OCI-LY3 (cell line): ENCODE results near the gene XRN1.

Source experiments
- H2AFZ ChIP-seq: fragments of 200-600, 300-600 bp; shearing (Covaris generic); 2 replicates; pipeline ENCODE4 v1.6.0; 2014; ENCODE audit warnings: antibody characterized with exemption, low read depth, low read length
- H3K27ac ChIP-seq: fragments of 200-600, 300-600 bp; sonication (generic); 2 replicates; pipeline ENCODE4 v1.5.1; 2014; ENCODE audit warnings: mild to moderate bottlenecking, low read length, moderate library complexity, mixed read lengths
- H3K27me3 ChIP-seq: fragments of 200-600, 300-600 bp; sonication (generic); 2 replicates; pipeline ENCODE4 v1.6.1; 2014; ENCODE audit warnings: low read depth, low read length, mixed read lengths
- H3K36me3 ChIP-seq: fragments of 200-600, 300-600 bp; sonication (generic); replicated peaks from 2 replicates; pipeline ENCODE3; 2014; ENCODE audit warnings: low read depth, low read length, mixed read lengths
- H3K4me1 ChIP-seq: fragments of 300-600, 200-600 bp; sonication (generic); 2 replicates; pipeline ENCODE4 v1.6.1; 2014; ENCODE audit warnings: low read length, mixed read lengths
- H3K4me2 ChIP-seq: fragments of 200-600, 300-600 bp; sonication (generic); 2 replicates; pipeline ENCODE4 v1.6.1; 2014; ENCODE audit warnings: low read length, mixed read lengths
- H3K4me3 ChIP-seq: fragments of 300-600, 200-600 bp; sonication (generic); 2 replicates; pipeline ENCODE4 v1.5.1; 2014; ENCODE audit warnings: antibody characterized with exemption, mild to moderate bottlenecking, low read length, moderate library complexity
- H3K79me2 ChIP-seq: fragments of 300-600, 200-600 bp; shearing (Covaris generic); 2 replicates; pipeline ENCODE4 v1.6.1; 2014; ENCODE audit warnings: mild to moderate bottlenecking, low read length, mixed read lengths
- H3K9ac ChIP-seq: fragments of 300-600, 200-600 bp; shearing (Covaris generic); 2 replicates; pipeline ENCODE4 v1.6.0; 2014; ENCODE audit warnings: mild to moderate bottlenecking, low read length, moderate library complexity
- H3K9me3 ChIP-seq: fragments of 200-600, 300-600 bp; shearing (Covaris generic); 2 replicates; pipeline ENCODE4 v1.6.1; 2014; ENCODE audit warnings: low read length, mixed read lengths; ENCODE audit not compliant: insufficient read depth
- H4K20me1 ChIP-seq: fragments of 200-600, 300-600 bp; sonication (generic); 2 replicates; pipeline ENCODE4 v1.6.1; 2016; ENCODE audit warnings: low read length, mixed read lengths; ENCODE audit not compliant: insufficient read depth
- EZH2phosphoT487 ChIP-seq: fragments of 200-600 bp; shearing (Covaris generic); IDR thresholded peaks from 2 replicates; pipeline ENCODE4 v1.6.1; 2018; ENCODE audit warnings: antibody characterized with exemption, mixed run types, low read depth
- TF ChIP-seq, protein P1 (sequence below): fragments of 200-600, 300-600 bp; sonication (generic); IDR thresholded peaks from 2 replicates; pipeline ENCODE4 v1.5.1; 2014; ENCODE audit warnings: antibody characterized with exemption, low read length, low read depth

Gene XRN1

DNA sequence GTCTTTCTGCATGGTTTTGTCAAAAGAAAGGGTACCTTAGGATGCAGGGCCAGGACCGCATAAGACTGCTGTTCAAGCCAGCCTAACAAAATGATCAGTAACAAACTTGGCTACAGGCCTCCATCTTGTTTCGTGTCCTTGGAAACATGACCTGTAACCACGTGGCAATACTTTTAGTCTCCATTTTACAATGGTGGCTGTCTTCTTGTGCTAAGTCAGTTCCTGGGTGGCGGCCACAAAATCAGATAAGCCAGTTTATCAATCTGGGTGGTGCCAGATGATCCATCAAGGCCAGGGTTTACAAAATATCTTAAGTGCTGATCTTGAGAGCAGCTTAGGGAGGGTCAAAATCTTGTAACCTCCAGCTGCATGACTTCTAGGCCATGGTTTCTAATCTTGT is 165.3 kb downstream of the XRN1 start:
- no peak overlapping the region for H3K4me2 ChIP-seq
- H3K4me1 ChIP-seq = peaks cover 2% of the 10 kb centered on the region; the same call in 1 of the 2 replicates
- H3K27me3 ChIP-seq = no peaks in the 10 kb centered on the region
- H3K4me3 ChIP-seq = no peak overlapping the region
- no peaks in the 10 kb centered on the region for H3K79me2 ChIP-seq
- H3K27ac ChIP-seq = no peak overlapping the region
- peaks cover 2% of the 10 kb centered on the region; the same call in 1 of the 2 replicates for H3K9me3 ChIP-seq
- no peak overlapping the region for H2AFZ ChIP-seq
- H4K20me1 ChIP-seq = no peaks in the 10 kb centered on the region
- peaks cover 4% of the 10 kb centered on the region for H3K36me3 ChIP-seq
- no peak for TF ChIP-seq EZH2phosphoT487
- TF ChIP-seq, protein P1, sequence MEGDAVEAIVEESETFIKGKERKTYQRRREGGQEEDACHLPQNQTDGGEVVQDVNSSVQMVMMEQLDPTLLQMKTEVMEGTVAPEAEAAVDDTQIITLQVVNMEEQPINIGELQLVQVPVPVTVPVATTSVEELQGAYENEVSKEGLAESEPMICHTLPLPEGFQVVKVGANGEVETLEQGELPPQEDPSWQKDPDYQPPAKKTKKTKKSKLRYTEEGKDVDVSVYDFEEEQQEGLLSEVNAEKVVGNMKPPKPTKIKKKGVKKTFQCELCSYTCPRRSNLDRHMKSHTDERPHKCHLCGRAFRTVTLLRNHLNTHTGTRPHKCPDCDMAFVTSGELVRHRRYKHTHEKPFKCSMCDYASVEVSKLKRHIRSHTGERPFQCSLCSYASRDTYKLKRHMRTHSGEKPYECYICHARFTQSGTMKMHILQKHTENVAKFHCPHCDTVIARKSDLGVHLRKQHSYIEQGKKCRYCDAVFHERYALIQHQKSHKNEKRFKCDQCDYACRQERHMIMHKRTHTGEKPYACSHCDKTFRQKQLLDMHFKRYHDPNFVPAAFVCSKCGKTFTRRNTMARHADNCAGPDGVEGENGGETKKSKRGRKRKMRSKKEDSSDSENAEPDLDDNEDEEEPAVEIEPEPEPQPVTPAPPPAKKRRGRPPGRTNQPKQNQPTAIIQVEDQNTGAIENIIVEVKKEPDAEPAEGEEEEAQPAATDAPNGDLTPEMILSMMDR = no peak
- no peak overlapping the region for H3K9ac ChIP-seq

DNA sequence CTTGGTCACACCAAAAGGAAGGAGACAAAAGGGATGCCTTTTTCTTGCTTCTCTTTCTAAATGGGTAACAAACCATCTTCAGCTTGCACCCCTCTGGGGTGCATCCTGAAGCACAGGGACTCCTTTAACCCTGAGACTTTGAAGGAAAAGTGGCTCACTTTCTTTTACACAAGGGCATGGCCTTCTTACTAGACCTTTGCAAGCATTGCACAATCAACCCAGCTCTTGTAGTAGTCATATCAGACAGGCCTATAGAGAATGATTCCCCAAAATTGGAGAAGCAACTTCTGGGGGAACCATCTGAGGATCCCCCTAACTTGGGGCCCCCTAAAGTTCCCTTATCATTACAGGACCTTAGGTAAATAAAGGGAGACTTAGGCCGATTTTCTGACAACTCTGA is 166.4 kb downstream of the XRN1 start:
- Histone ChIP-seq H3K27ac (no peak overlapping the region), H3K79me2 (no peaks in the 10 kb centered on the region), H3K4me1 (peaks cover 2% of the 10 kb centered on the region; the same call in 1 of the 2 replicates), H2AFZ (no peak overlapping the region), H3K27me3 (no peaks in the 10 kb centered on the region), H3K9ac (no peak overlapping the region), H4K20me1 (no peaks in the 10 kb centered on the region), H3K9me3 (no peaks in the 10 kb centered on the region), H3K4me2 (no peak overlapping the region), H3K36me3 (no peaks in the 10 kb centered on the region), H3K4me3 (no peak overlapping the region)
- no peak for TF ChIP-seq EZH2phosphoT487
- TF ChIP-seq, protein P1 = no peak

DNA sequence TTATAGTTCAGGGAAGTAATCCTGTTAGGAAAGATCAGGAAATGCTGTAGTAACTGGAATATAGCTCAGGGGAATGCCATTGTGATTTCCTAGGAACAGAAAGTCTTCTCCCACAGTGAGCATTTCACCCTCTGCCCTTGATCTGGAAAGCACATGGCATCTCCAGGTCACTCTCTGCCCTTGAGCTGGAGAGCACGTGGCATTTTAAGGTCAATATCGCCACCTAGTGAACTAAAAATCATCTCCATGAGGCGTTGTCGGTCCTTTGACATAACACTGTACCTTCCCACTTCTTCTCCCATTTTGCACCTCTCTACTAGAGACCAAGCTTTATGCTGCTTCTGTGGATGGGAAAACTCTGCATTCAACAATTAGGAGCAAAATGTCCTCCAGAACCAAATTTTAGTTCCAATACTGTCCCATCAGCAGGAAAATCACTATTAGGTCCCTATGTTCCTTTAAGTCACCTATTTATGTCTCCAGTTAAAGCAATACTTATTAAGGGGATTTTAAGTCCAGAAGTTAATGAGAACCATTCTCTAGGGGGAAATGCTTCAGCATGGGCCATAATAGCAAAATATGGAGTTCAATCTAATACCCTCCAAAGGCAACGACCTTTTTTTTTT is 167.8 kb downstream of the XRN1 start:
- Histone ChIP-seq H3K4me2 (no peak overlapping the region), H2AFZ (peak overlapping the region; percentile 66), H3K79me2 (no peaks in the 10 kb centered on the region), H3K36me3 (no peaks in the 10 kb centered on the region), H3K9ac (no peak overlapping the region), H3K27ac (no peak overlapping the region), H4K20me1 (no peaks in the 10 kb centered on the region), H3K9me3 (no peaks in the 10 kb centered on the region), H3K4me3 (no peak overlapping the region), H3K27me3 (no peaks in the 10 kb centered on the region), H3K4me1 (peaks cover 2% of the 10 kb centered on the region; the same call in 1 of the 2 replicates)
- no peak for TF ChIP-seq EZH2phosphoT487
- TF ChIP-seq, protein P1 = peak; percentile 78

DNA sequence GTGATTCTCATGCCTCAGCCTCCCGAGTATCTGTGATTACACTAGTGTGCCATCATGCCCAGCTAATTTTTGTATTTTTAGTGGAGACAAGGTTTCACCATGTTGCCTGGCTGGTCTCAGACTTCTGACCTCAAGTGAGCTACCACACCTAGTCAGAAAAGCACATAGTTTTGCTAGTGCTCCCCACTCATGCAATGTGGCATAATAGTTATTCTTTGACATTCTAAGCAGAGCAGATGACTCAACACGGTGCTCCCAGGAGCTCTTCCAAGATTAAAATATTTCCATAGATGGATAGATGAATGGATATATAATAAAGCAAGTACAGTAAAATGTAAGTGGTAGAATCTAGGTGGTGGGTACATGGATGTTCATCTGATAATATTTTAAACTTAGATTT is 169.4 kb downstream of the XRN1 start:
- H2AFZ ChIP-seq = no peak overlapping the region
- H3K4me1 ChIP-seq = peaks cover 2% of the 10 kb centered on the region; the same call in 1 of the 2 replicates
- no peak overlapping the region for H3K27ac ChIP-seq
- H3K9me3 ChIP-seq = no peaks in the 10 kb centered on the region
- H3K4me3 ChIP-seq = no peak overlapping the region
- H4K20me1 ChIP-seq = no peaks in the 10 kb centered on the region
- no peak overlapping the region for H3K9ac ChIP-seq
- no peaks in the 10 kb centered on the region for H3K27me3 ChIP-seq
- H3K79me2 ChIP-seq = no peaks in the 10 kb centered on the region
- no peak overlapping the region for H3K4me2 ChIP-seq
- TF ChIP-seq EZH2phosphoT487 = no peak
- TF ChIP-seq, protein P1 = no peak
- no peaks in the 10 kb centered on the region for H3K36me3 ChIP-seq
